ENCODE measurements around the gene RNF213. TPM values are rescaled to one million over a fixed set of nuclear protein-coding genes. Genes with fewer than 3 reads are reported as not detected.

Gene RNF213
- total and polyA plus RNA-seq, 10 donors = 36.7 to 481 (median 337) TPM

GRCh38 chr17:80444644-80444979, 184.0 kb downstream of the RNF213 start:
- H3K36me3 ChIP-seq = peaks cover 0 to 6% (median 0%) of the 10 kb centered on the region in 6 donors
- H3K4me1 ChIP-seq = peaks cover 0 to 15% (median 2%) of the 10 kb centered on the region in 6 donors
- DNase-seq = no peak
- intact Hi-C loops (cut with DNase I; ENCODE audit: low total_unique reads) = no loop called here
- no peak overlapping the region for H3K27ac ChIP-seq
- H3K9me3 ChIP-seq = no peaks in the 10 kb centered on the region
- 71 to 93% (median 80%) methylated on average over 4 to 6 of the region's 6 CpGs for WGBS, 5 donors
- TF ChIP-seq POLR2AphosphoS5 (IDR thresholded peaks at IDR 0.05) (no peak), POLR2A (IDR thresholded peaks at IDR 0.05) (no peak), CTCF (IDR thresholded peaks at IDR 0.05 in 8 of 11, conservative IDR thresholded peaks at IDR 0.05 in 3 of 11) (no peak)
- H3K27me3 ChIP-seq (replicated peaks in 1 of 7) = peaks cover 0 to 18% (median 0%) of the 10 kb centered on the region in 7 donors
- no peak overlapping the region for H3K4me3 ChIP-seq

GRCh38 chr17:80445007-80445725, 184.5 kb downstream of the RNF213 start:
- intact Hi-C loops (cut with DNase I; ENCODE audit: low total_unique reads) = no loop called here
- 70 to 82% (median 75%) methylated on average over 5 to 26 of the region's 26 CpGs for WGBS, 5 donors
- Histone ChIP-seq H3K36me3 (peaks cover 0 to 6% (median 0%) of the 10 kb centered on the region in 6 donors), H3K9me3 (no peaks in the 10 kb centered on the region), H3K27me3 (replicated peaks in 1 of 7) (peaks cover 0 to 18% (median 0%) of the 10 kb centered on the region in 7 donors), H3K4me3 (no peak overlapping the region), H3K27ac (no peak overlapping the region), H3K4me1 (peaks cover 0 to 15% (median 2%) of the 10 kb centered on the region in 6 donors)
- no peak for DNase-seq
- TF ChIP-seq POLR2A (IDR thresholded peaks at IDR 0.05) = no peak

- Histone ChIP-seq H3K4me3 (no peak overlapping the region), H3K4me1 (peaks cover 0 to 15% (median 2%) of the 10 kb centered on the region in 6 donors), H3K27ac (no peak overlapping the region), H3K27me3 (replicated peaks in 1 of 7) (peaks cover 0 to 18% (median 0%) of the 10 kb centered on the region in 7 donors), H3K36me3 (peaks cover 0 to 6% (median 0%) of the 10 kb centered on the region in 6 donors), H3K9me3 (no peaks in the 10 kb centered on the region)
- no peak for TF ChIP-seq CTCF (IDR thresholded peaks at IDR 0.05 in 8 of 11, conservative IDR thresholded peaks at IDR 0.05 in 3 of 11)
- no peak for TF ChIP-seq POLR2A (IDR thresholded peaks at IDR 0.05)
- TF ChIP-seq POLR2AphosphoS5 (IDR thresholded peaks at IDR 0.05) = no peak
- no peak for DNase-seq
- intact Hi-C loops (cut with DNase I; ENCODE audit: low total_unique reads) = no loop called here
- WGBS, 5 donors = 85 to 93% (median 86%) methylated on average over 5 to 10 of the region's 10 CpGs
Measured at GRCh38 chr17:80445726-80446110, 185.1 kb downstream of the RNF213 start.

GRCh38 chr17:80446645-80447405, 186.2 kb downstream of the RNF213 start:
- Histone ChIP-seq H3K4me3 (no peak overlapping the region), H3K36me3 (peaks cover 0 to under 1% (median 0%) of the 10 kb centered on the region in 6 donors), H3K27ac (no peak overlapping the region), H3K27me3 (replicated peaks in 1 of 7) (peaks cover 0 to 18% (median 0%) of the 10 kb centered on the region in 7 donors), H3K4me1 (peaks cover 0 to 7% (median 0%) of the 10 kb centered on the region in 6 donors), H3K9me3 (no peaks in the 10 kb centered on the region)
- DNase-seq = no peak
- 65 to 73% (median 70%) methylated on average over 12 of the region's 12 CpGs for WGBS, 5 donors
- no peak for TF ChIP-seq POLR2A (IDR thresholded peaks at IDR 0.05)
- no peak for TF ChIP-seq POLR2AphosphoS5 (IDR thresholded peaks at IDR 0.05)
- no peak for TF ChIP-seq CTCF (IDR thresholded peaks at IDR 0.05 in 8 of 11, conservative IDR thresholded peaks at IDR 0.05 in 3 of 11)
- intact Hi-C loops (cut with DNase I; ENCODE audit: low total_unique reads) = no loop called here
